K562 (cell line): ENCODE measurements around the gene PEX19. TPM values are rescaled to one million over a fixed set of nuclear protein-coding genes. Genes with fewer than 3 reads are reported as not detected.

ENCODE experiments used
- CBFA2T3 ChIP-seq: fragments of 450-650 bp; IDR thresholded peaks from 2 replicates; pipeline ENCODE4 v1.6.1; 2017
- CUX1 ChIP-seq: fragments of 200-800 bp; sonication (Bioruptor generic); IDR thresholded peaks from 2 replicates; pipeline ENCODE4 v1.6.1; 2016; ENCODE audit warnings: missing genetic modification characterization, missing compliant biosample characterization
- MITF ChIP-seq: IDR thresholded peaks from 2 replicates; pipeline ENCODE4 v1.6.1; 2014; ENCODE audit warnings: antibody characterized with exemption
- NR1H2 ChIP-seq: sonication (generic); formaldehyde crosslinking; IDR thresholded peaks from 2 replicates; pipeline ENCODE4 v1.4.0; 2020; ENCODE audit warnings: mild to moderate bottlenecking, missing genetic modification reagents
- SIN3B ChIP-seq: fragments of 450-650 bp; IDR thresholded peaks from 2 replicates; pipeline ENCODE4 v1.6.1; 2017; ENCODE audit warnings: low read depth, mild to moderate bottlenecking, moderate library complexity
- polyA plus RNA-seq, 8 experiments: library from polyadenylated mRNA; depleted of rRNA in 4 of 8; stranded (reverse) in 5 of 8; unstranded in 3 of 8; fragments of >200 nt; fragmentation: Nextera tagmentation in 2 of 8; fragmentation: Illumina TruSeq in 1 of 8; extraction: Ambion mirVana in 2 of 8; extraction: Trizol in 1 of 8; gene quantifications; 2 replicates each; pipeline versions ENCODE4 v1.2.1 to v1.2.3, GENCODE V29; 2011 to 2014; ENCODE audit warnings: inconsistent platforms in 1 of 8, missing spikeins in 1 of 8
- total RNA-seq, 7 experiments: library from RNA; depleted of rRNA in 6 of 7; stranded (reverse); fragments of >200 nt in 6 of 7; fragmentation: Illumina TruSeq in 2 of 7; extraction: Trizol in 2 of 7; gene quantifications; 2 replicates each; pipeline versions ENCODE4 v1.2.1 to v1.2.3, GENCODE V29; 2011 to 2021; ENCODE audit warnings: low replicate concordance in 1 of 7

PEX19 gene
- total and polyA plus RNA-seq, 9 of the 15 experiments (the other 6 are each of a cell fraction or from before 2014, with no cell fraction given) = 32.5 to 103 (median 59.8) TPM

DNA sequence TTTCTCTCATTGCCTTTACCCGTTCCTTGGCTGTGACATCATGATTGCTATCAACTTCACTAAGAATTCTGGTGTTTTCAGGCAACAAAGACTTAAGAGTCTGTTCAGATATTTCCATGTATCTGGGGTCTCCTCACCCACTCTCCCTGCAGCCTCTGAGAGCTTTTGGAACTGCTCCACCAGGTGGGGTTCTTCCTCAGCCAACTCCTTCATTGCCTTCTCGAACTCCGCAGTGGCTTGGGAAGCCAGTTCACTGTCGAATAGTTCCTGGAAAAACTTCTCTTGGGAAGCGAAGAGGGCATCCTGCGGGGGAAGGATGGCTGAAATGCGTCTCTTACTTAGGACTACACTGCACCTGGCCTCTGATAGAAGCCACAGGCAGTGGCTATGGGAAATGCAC, 2.1 kb downstream of the PEX19 start (continued):
- no peak for TF ChIP-seq CUX1
- no peak for TF ChIP-seq NR1H2
- no peak for TF ChIP-seq CBFA2T3
- no peak for TF ChIP-seq MITF
- TF ChIP-seq SIN3B = no peak
